Right lobe of liver (tissue), 4 donors: ENCODE measurements around the gene CGB8.
"Not testable (repeated sequence)": the region's sequence is repeated elsewhere in the genome, so short reads cannot be mapped to it uniquely, and the experiment has no call there.

Source experiments
- CTCF ChIP-seq, 4 donors: fragments of 200-600 bp in 3 of 4; fragments of 450-650 bp in 1 of 4; IDR thresholded peaks; one replicate each; pipeline versions ENCODE4 v1.5.1 to v1.8.0; 2016 to 2022; ENCODE audit warnings: antibody characterized with exemption in 4 of 4, mild to moderate bottlenecking in 2 of 4
- POLR2A ChIP-seq: fragments of 450-650 bp; IDR thresholded peaks from one replicate; pipeline ENCODE4 v1.6.1; 2017; ENCODE audit warnings: antibody characterized with exemption, mild to moderate bottlenecking
- donor health status: DM: no; HTN: no; CAD: no.
- donor health status: DM: no; HTN: no; CAD: no.
- donor health status: DM: no; HTN: yes; CAD: no.

DNA sequence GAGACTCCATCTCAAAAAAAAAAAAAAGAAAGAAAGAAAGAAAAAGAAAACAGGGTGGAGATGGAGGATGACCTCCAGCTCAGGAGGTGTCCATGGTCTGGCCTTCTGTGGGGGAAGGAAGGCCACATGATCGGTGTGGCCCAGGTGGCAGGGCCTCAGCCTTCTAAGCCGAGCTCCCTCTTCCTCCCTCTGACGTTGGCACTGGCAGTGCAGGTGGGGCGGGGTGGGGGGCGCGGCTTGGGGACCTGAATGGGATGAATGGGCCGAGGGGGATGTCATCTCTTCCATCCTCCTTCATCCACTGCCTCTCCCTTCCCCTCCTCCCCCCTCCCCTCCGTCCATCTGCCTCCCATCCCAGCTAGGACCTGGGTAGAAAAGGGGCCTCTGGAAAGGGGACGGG, 9.2 kb downstream of the CGB8 start:
- TF ChIP-seq CTCF (IDR thresholded peaks at IDR 0.05); POLR2A: not testable (repeated sequence)
